ENCODE measurements around the gene LRRC43.

LRRC43 gene

DNA sequence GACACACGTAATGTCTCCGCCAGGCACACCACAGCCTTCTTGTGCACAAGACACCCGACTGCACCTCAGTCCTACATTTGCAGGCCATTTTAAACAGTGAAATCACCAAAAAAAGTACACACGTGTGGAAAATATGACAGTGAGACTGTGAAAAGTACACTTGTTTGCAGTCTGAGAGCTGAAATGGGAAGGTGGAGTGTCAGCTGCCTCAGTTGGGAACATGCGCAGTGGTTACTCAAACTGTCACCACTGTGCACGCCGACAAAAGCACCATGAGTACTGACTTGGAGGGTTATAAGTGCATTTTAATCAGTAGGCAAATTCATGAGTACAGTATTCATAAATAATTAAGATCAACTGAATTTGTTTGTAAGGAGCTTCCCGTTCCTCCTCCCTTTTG is 67.6 kb downstream of the LRRC43 start:
- DNase-seq, result no peak
- intact Hi-C loops (cut with DNase I), result no loop called here

Data from head of caudate nucleus (tissue), 42 donors.